Ishikawa (cell line): Measurements from ENCODE around the gene TIMP3.

ENCODE experiments used
- CEBPB ChIP-seq: IDR thresholded peaks from 2 replicates; pipeline ENCODE4 v1.6.1; 2012
- CREB1 ChIP-seq: IDR thresholded peaks from 2 replicates; pipeline ENCODE4 v1.6.1; 2012; ENCODE audit warnings: low read depth
- EGR1 ChIP-seq: IDR thresholded peaks from 2 replicates; pipeline ENCODE4 v1.6.1; 2012
- EP300 ChIP-seq: IDR thresholded peaks from 2 replicates; pipeline ENCODE4 v1.6.1; 2012; ENCODE audit warnings: borderline replicate concordance
- FOXM1 ChIP-seq: IDR thresholded peaks from 2 replicates; pipeline ENCODE4 v1.6.1; 2012; ENCODE audit warnings: low read depth, borderline replicate concordance
- MAX ChIP-seq: IDR thresholded peaks from 2 replicates; pipeline ENCODE4 v1.6.1; 2012
- RAD21 ChIP-seq: IDR thresholded peaks from 2 replicates; pipeline ENCODE4 v1.6.1; 2012; ENCODE audit warnings: low read depth
- REST ChIP-seq: IDR thresholded peaks from 2 replicates; pipeline ENCODE4 v1.6.1; 2012; ENCODE audit warnings: low read depth, mild to moderate bottlenecking
- TAF1 ChIP-seq: IDR thresholded peaks from 2 replicates; pipeline ENCODE4 v1.6.1; 2012; ENCODE audit warnings: low read depth, mild to moderate bottlenecking
- TCF12 ChIP-seq: IDR thresholded peaks from 2 replicates; pipeline ENCODE4 v1.6.1; 2012; ENCODE audit warnings: low read depth
- USF1 ChIP-seq: IDR thresholded peaks from 2 replicates; pipeline ENCODE4 v1.6.1; 2012
- YY1 ChIP-seq: IDR thresholded peaks from 2 replicates; pipeline ENCODE4 v1.6.1; 2012; ENCODE audit warnings: low read depth

GRCh38 chr22:32876516-32876915, 75.0 kb downstream of the TIMP3 start:
- TF ChIP-seq MAX (no peak), CREB1 (no peak), EP300 (no peak), EGR1 (no peak), TCF12 (no peak), FOXM1 (no peak), REST (no peak), CEBPB (no peak), RAD21 (no peak), TAF1 (no peak), USF1 (no peak), YY1 (no peak)
